Measurements from ENCODE around the gene PNMA8C.

Gene PNMA8C
- 0.09 to 0.19 (median 0.17) reads per million in 3 donors for total RNA-seq

GRCh38 chr19:46428239-46429135, at the start of gene PNMA8C:
PNMA8C (minus strand) TSS chr19:46428936; CDS start chr19:46428359, 577 bp downstream.
- H3K9me3 ChIP-seq (ENCODE audit: control insufficient read depth, low read length): no peaks in the 10 kb centered on the region
- DNase-seq: peak in 2 of 3 donors; percentile 5 to 9
- peaks cover 23% of the 10 kb centered on the region for H3K27me3 ChIP-seq (replicated peaks; ENCODE audit: control insufficient read depth, insufficient read depth, low read length, poor library complexity, severe bottlenecking)
- H3K4me3 ChIP-seq (ENCODE audit: insufficient read depth, low read depth, low read length, poor library complexity, severe bottlenecking): peak within 1 kb of the TSS; percentile 22
- H3K27ac ChIP-seq (ENCODE audit: insufficient read depth, low read length, poor library complexity, severe bottlenecking): no peak within 1 kb of the TSS
- H3K4me1 ChIP-seq (ENCODE audit: control insufficient read depth, insufficient read depth, low read length, poor library complexity, severe bottlenecking): peaks cover 6% of the 10 kb centered on the region
- H3K36me3 ChIP-seq (ENCODE audit: control insufficient read depth, insufficient read depth, low read length): no peaks in the 10 kb centered on the region

DNA sequence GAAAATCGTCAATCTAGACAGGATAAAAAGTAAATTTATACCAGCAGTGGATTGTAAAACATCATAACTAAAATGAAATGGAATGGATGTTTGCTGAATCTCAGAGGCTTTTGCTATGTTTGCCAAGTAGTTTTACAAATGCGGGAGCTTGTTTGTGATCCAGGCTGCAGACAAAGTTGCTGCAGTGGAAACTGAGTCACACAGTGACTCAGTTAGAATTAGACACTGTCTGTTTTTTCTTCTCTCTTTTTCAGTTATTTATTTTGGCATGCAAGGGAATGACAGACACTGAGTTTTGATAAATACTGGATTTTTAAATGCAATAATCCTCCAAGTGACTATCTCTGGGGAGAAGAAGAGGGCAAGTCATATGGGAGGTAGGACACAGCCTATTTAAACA, 47.2 kb upstream of the PNMA8C start:
- DNase-seq: no peak
- no peaks in the 10 kb centered on the region for H3K9me3 ChIP-seq (ENCODE audit: control insufficient read depth, low read length)
- H3K36me3 ChIP-seq (ENCODE audit: control insufficient read depth, insufficient read depth, low read length): no peaks in the 10 kb centered on the region
- peaks cover 4% of the 10 kb centered on the region for H3K4me1 ChIP-seq (ENCODE audit: control insufficient read depth, insufficient read depth, low read length, poor library complexity, severe bottlenecking)
- peaks cover 6% of the 10 kb centered on the region for H3K27me3 ChIP-seq (replicated peaks; ENCODE audit: control insufficient read depth, insufficient read depth, low read length, poor library complexity, severe bottlenecking)
- no peak overlapping the region for H3K4me3 ChIP-seq (ENCODE audit: insufficient read depth, low read depth, low read length, poor library complexity, severe bottlenecking)
- no peak overlapping the region for H3K27ac ChIP-seq (ENCODE audit: insufficient read depth, low read length, poor library complexity, severe bottlenecking)

DNA sequence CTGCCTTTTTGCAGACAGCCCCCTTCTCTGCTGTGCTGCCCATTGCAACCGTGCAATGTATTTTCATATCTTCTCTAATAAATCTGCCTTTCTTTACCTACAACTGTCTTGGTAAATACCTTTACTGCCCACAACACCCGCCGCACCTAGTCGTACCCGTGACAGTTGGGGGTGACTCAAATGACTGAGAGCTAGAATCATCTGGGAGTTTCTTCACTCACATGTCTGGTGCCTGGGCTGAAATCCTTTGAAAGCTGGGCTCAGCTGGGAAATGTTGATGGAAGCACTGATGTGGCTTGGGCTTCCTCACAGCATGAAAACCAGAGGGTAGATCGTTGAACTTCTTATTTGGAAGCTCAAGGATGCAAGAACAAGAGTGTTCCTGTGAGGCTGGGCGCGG, 45.5 kb upstream of the PNMA8C start:
- H3K36me3 ChIP-seq (ENCODE audit: control insufficient read depth, insufficient read depth, low read length): no peaks in the 10 kb centered on the region
- no peak overlapping the region for H3K27ac ChIP-seq (ENCODE audit: insufficient read depth, low read length, poor library complexity, severe bottlenecking)
- H3K4me1 ChIP-seq (ENCODE audit: control insufficient read depth, insufficient read depth, low read length, poor library complexity, severe bottlenecking): peaks cover 4% of the 10 kb centered on the region
- H3K27me3 ChIP-seq (replicated peaks; ENCODE audit: control insufficient read depth, insufficient read depth, low read length, poor library complexity, severe bottlenecking): peaks cover 6% of the 10 kb centered on the region
- no peak overlapping the region for H3K4me3 ChIP-seq (ENCODE audit: insufficient read depth, low read depth, low read length, poor library complexity, severe bottlenecking)
- H3K9me3 ChIP-seq (ENCODE audit: control insufficient read depth, low read length): no peaks in the 10 kb centered on the region
- no peak for DNase-seq

GRCh38 chr19:46472592-46472991, 43.9 kb upstream of the PNMA8C start:
- DNase-seq: no peak
- no peaks in the 10 kb centered on the region for H3K9me3 ChIP-seq (ENCODE audit: control insufficient read depth, low read length)
- H3K4me1 ChIP-seq (ENCODE audit: control insufficient read depth, insufficient read depth, low read length, poor library complexity, severe bottlenecking): peaks cover 4% of the 10 kb centered on the region
- peaks cover 6% of the 10 kb centered on the region for H3K27me3 ChIP-seq (replicated peaks; ENCODE audit: control insufficient read depth, insufficient read depth, low read length, poor library complexity, severe bottlenecking)
- no peak overlapping the region for H3K27ac ChIP-seq (ENCODE audit: insufficient read depth, low read length, poor library complexity, severe bottlenecking)
- no peaks in the 10 kb centered on the region for H3K36me3 ChIP-seq (ENCODE audit: control insufficient read depth, insufficient read depth, low read length)
- no peak overlapping the region for H3K4me3 ChIP-seq (ENCODE audit: insufficient read depth, low read depth, low read length, poor library complexity, severe bottlenecking)

GRCh38 chr19:46471811-46472543, 43.2 kb upstream of the PNMA8C start:
- Histone ChIP-seq H3K4me3 (ENCODE audit: insufficient read depth, low read depth, low read length, poor library complexity, severe bottlenecking) (no peak overlapping the region), H3K27ac (ENCODE audit: insufficient read depth, low read length, poor library complexity, severe bottlenecking) (no peak overlapping the region), H3K4me1 (ENCODE audit: control insufficient read depth, insufficient read depth, low read length, poor library complexity, severe bottlenecking) (peaks cover 4% of the 10 kb centered on the region), H3K27me3 (replicated peaks; ENCODE audit: control insufficient read depth, insufficient read depth, low read length, poor library complexity, severe bottlenecking) (peaks cover 6% of the 10 kb centered on the region), H3K36me3 (ENCODE audit: control insufficient read depth, insufficient read depth, low read length) (no peaks in the 10 kb centered on the region), H3K9me3 (ENCODE audit: control insufficient read depth, low read length) (no peaks in the 10 kb centered on the region)
- no peak for DNase-seq

DNA sequence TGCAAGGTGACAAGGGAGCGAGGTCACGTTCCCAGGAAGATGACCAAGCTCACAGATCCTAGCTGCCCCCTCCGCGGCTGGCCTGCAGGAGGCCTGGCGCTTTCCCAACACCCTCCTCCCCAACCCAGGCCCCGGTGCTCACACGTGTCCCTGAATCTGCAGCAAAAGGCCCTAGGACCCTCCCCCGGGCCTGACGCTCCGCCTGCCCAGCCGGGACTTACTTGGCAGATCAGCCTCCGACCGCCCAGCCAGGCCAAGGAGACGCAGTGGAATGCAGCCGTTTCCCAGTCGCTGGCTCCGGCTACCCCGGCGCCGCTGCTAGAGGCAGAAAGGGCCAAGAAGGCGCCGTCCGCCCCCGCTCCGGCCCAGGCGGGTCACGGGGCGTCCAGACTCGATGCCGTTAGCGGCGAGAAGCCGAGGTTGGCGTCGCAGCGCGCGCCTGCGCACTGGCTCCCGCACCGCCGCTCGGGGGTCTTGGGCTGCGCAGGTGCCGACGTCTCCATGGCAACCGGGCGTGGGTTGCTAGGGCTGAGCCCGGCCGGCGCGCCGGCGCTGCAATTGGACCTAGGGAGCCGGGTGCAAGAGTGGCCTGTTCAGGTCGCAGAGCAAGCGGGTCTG, 42.5 kb upstream of the PNMA8C start, which contains the start of gene PNMA8A:
PNMA8A (minus strand) TSS at position 448 of the 618 bp plus-strand sequence. CDS start 528 bp downstream, outside the sequence.
- peaks cover 6% of the 10 kb centered on the region for H3K27me3 ChIP-seq (replicated peaks; ENCODE audit: control insufficient read depth, insufficient read depth, low read length, poor library complexity, severe bottlenecking)
- H3K4me3 ChIP-seq (ENCODE audit: insufficient read depth, low read depth, low read length, poor library complexity, severe bottlenecking): no peak within 1 kb of the TSS
- no peaks in the 10 kb centered on the region for H3K9me3 ChIP-seq (ENCODE audit: control insufficient read depth, low read length)
- DNase-seq: no peak
- no peak within 1 kb of the TSS for H3K27ac ChIP-seq (ENCODE audit: insufficient read depth, low read length, poor library complexity, severe bottlenecking)
- no peaks in the 10 kb centered on the region for H3K36me3 ChIP-seq (ENCODE audit: control insufficient read depth, insufficient read depth, low read length)
- H3K4me1 ChIP-seq (ENCODE audit: control insufficient read depth, insufficient read depth, low read length, poor library complexity, severe bottlenecking): peaks cover 4% of the 10 kb centered on the region

- H3K27me3 ChIP-seq (replicated peaks; ENCODE audit: control insufficient read depth, insufficient read depth, low read length, poor library complexity, severe bottlenecking): peaks cover 6% of the 10 kb centered on the region
- peaks cover 4% of the 10 kb centered on the region for H3K4me1 ChIP-seq (ENCODE audit: control insufficient read depth, insufficient read depth, low read length, poor library complexity, severe bottlenecking)
- H3K27ac ChIP-seq (ENCODE audit: insufficient read depth, low read length, poor library complexity, severe bottlenecking): no peak overlapping the region
- H3K4me3 ChIP-seq (ENCODE audit: insufficient read depth, low read depth, low read length, poor library complexity, severe bottlenecking): no peak overlapping the region
- H3K36me3 ChIP-seq (ENCODE audit: control insufficient read depth, insufficient read depth, low read length): no peaks in the 10 kb centered on the region
- no peak for DNase-seq
- no peaks in the 10 kb centered on the region for H3K9me3 ChIP-seq (ENCODE audit: control insufficient read depth, low read length)
Observed at GRCh38 chr19:46470376-46470775, 41.6 kb upstream of the PNMA8C start.

DNA sequence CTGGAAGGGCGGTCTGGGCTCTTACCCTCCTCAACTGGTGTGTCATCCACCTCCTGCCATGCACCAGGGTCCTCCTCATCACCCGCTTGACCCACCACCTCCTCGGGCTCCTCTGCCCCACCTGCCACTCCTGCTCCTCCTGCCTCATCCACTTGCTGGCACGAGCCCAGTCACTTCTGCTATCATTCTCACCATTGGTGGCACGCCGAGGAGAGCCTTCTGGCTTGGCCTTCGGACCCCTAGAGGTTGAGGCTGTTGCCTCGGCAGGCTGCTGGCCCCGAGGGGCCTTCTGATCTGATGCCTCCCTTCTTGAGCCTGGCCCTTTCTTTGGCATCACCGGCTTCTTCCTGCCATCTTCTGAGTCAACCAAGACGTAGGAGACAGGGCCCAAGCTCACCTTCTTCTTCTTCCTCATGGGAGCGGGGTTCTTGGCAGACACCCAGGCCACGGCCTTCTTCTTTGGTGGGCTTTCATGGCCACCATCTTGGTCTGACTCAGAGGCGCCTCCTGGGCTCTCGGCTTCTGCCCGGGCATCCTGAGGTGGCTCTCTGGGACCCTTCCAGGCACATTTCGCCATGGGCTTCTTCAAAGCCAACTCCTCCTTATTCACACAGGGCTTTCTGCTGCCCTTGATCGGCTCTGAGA, 40.9 kb upstream of the PNMA8C start:
- no peaks in the 10 kb centered on the region for H3K36me3 ChIP-seq (ENCODE audit: control insufficient read depth, insufficient read depth, low read length)
- no peak for DNase-seq
- no peak overlapping the region for H3K4me3 ChIP-seq (ENCODE audit: insufficient read depth, low read depth, low read length, poor library complexity, severe bottlenecking)
- no peak overlapping the region for H3K27ac ChIP-seq (ENCODE audit: insufficient read depth, low read length, poor library complexity, severe bottlenecking)
- peaks cover 6% of the 10 kb centered on the region for H3K27me3 ChIP-seq (replicated peaks; ENCODE audit: control insufficient read depth, insufficient read depth, low read length, poor library complexity, severe bottlenecking)
- H3K9me3 ChIP-seq (ENCODE audit: control insufficient read depth, low read length): no peaks in the 10 kb centered on the region
- H3K4me1 ChIP-seq (ENCODE audit: control insufficient read depth, insufficient read depth, low read length, poor library complexity, severe bottlenecking): peaks cover 4% of the 10 kb centered on the region

DNA sequence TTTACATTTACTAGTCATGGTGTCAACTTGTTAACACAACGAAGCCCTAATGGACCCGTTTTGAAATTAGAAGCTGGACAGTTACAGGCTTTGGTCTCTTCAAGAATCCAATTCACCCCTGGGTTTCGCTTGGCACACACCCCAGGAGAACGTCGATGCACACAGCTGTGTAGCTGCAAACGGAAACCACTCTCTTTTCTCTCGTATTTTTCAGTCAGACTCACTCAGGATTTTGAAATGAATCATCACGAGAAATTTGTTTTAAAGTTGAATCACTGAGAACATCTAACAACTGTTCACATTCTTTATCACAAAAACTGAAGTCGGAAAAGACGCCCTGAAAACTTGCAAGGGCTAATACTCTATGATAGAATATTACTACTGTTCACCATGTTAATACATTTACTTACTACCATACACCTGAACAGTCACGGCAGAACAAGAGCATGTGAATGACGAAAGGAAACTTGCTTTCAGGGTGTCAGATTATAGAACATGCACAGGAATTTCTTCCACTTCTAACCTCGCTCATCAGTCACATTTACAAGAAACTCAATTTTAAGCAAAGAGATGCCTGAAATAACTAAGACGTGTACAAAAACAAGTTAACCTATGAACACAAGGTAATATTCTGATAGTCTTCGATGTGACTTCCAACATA, 37.9 kb upstream of the PNMA8C start:
- Histone ChIP-seq H3K4me1 (ENCODE audit: control insufficient read depth, insufficient read depth, low read length, poor library complexity, severe bottlenecking) (peaks cover 4% of the 10 kb centered on the region), H3K9me3 (ENCODE audit: control insufficient read depth, low read length) (no peaks in the 10 kb centered on the region), H3K27ac (ENCODE audit: insufficient read depth, low read length, poor library complexity, severe bottlenecking) (no peak overlapping the region), H3K36me3 (ENCODE audit: control insufficient read depth, insufficient read depth, low read length) (no peaks in the 10 kb centered on the region), H3K27me3 (replicated peaks; ENCODE audit: control insufficient read depth, insufficient read depth, low read length, poor library complexity, severe bottlenecking) (no peaks in the 10 kb centered on the region), H3K4me3 (ENCODE audit: insufficient read depth, low read depth, low read length, poor library complexity, severe bottlenecking) (no peak overlapping the region)
- no peak for DNase-seq
